ENCODE results near the gene KDM1A.

GRCh38 chr1:23069149-23069548 is 49.9 kb downstream of the KDM1A start:
- no peak for TF ChIP-seq EP300 (IDR thresholded peaks at IDR 0.05)
- no peak for TF ChIP-seq CTCF (IDR thresholded peaks at IDR 0.05)
- no peak for TF ChIP-seq POLR2A (IDR thresholded peaks at IDR 0.05)
